HG03097 (cell line): ENCODE results near the gene TRIML1.

ENCODE experiments used
- ATAC-seq: cut with Tn5 transposase; IDR thresholded peaks from one replicate; pipeline ENCODE4 v1.9.1; 2021; ENCODE audit not compliant: unreplicated experiment, low FRiP score

The TRIML1 gene

DNA sequence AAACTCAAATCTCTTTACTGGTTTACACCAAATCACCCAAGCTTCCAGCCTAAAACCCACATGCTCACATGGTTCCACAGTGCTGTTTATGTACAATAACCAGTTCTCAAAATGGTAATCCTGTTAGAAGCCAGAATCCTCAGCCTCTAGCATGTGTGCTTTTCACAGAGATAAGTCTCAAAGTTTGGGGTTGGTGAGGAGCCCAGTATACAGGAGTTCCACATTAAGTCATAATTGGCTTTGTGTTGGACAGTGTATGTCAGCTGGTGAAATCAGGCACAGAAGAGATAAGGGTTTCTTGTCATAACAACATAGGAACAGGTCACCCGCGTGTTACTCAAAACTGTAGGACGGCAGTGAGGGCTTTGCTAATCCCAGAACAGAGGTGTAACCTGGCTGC lies at the start of gene TRIML1:
Gene TRIML1 (plus strand): TSS at position 301 of the 400 bp plus-strand sequence. CDS start 118 bp downstream, outside the sequence.
- no peak for ATAC-seq

DNA sequence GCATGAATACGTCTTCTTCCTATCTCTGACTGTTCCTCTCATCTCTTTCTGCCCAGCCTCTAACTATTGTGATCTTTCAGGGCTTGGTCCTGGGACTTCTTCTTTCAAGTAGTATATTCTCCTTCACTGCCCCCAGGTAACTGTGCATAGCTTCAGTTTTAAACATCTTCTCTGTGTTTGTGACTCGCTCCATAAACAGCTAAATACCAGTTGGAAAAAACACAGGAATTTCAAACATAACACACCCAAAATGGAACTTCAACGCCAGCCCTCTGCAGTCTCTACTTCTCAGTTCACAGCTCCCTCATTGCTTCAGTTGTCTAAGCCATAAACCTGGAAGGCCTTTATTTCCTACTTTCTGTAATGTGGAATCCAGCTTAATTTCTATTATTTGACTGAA lies 46.4 kb upstream of the TRIML1 start:
- ATAC-seq, result no peak

GRCh38 chr4:188106454-188106853 lies 32.8 kb upstream of the TRIML1 start:
- ATAC-seq, result no peak

GRCh38 chr4:188107931-188108843 lies 31.1 kb upstream of the TRIML1 start:
- no peak for ATAC-seq

GRCh38 chr4:188109157-188109755 lies 30.0 kb upstream of the TRIML1 start, which contains the start of gene TRIML2:
TRIML2 (minus strand) TSS chr4:188109603; CDS start chr4:188105368, 4,235 bp downstream.
- no peak for ATAC-seq

DNA sequence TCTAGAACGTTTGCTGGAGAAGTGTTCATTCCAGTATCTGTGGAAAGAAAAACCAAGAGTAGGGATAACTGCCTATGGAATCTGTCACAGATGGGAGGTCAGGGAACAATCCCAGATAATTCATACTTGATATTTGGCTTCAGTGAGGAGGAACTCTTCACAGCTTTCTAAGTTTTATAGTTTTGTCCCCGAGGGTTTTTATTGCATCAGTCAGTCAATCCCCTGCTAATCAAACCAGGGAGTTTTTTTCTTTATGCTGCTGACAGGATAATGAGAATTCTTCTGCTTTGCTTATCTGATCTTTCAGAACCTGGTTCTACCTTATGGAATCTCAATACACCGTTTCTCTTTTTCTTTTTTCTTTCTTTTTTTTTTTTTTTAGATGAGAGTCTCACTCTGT lies 29.2 kb upstream of the TRIML1 start:
- no peak for ATAC-seq

GRCh38 chr4:188110741-188111471 lies 28.3 kb upstream of the TRIML1 start:
- ATAC-seq, result no peak

DNA sequence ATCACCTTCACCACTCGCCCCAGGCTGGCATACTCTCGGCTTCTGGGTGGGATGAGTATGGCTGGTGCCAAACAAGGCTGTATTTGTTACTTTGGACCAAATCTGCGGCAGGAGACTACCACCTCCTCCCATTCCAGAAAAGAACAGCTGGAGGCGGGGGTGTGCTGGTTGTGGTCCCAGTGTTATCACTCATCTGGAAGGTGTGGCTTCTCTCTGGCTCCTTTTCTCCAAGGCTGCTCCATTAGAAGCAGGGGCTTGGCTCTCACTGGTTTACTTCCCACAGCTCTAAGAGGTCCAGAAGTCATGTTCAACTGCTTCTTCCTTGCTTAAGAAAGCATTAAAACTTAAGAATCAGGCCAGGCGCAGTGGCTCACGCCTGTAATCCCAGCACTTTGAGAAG lies 27.3 kb upstream of the TRIML1 start:
- ATAC-seq, result no peak

- no peak for ATAC-seq
Observed at GRCh38 chr4:188113156-188113555, 26.1 kb upstream of the TRIML1 start.

GRCh38 chr4:188117631-188118324 lies 21.5 kb upstream of the TRIML1 start:
- ATAC-seq, result no peak

- ATAC-seq, result no peak
Observed at GRCh38 chr4:188121530-188121929, 17.7 kb upstream of the TRIML1 start.

DNA sequence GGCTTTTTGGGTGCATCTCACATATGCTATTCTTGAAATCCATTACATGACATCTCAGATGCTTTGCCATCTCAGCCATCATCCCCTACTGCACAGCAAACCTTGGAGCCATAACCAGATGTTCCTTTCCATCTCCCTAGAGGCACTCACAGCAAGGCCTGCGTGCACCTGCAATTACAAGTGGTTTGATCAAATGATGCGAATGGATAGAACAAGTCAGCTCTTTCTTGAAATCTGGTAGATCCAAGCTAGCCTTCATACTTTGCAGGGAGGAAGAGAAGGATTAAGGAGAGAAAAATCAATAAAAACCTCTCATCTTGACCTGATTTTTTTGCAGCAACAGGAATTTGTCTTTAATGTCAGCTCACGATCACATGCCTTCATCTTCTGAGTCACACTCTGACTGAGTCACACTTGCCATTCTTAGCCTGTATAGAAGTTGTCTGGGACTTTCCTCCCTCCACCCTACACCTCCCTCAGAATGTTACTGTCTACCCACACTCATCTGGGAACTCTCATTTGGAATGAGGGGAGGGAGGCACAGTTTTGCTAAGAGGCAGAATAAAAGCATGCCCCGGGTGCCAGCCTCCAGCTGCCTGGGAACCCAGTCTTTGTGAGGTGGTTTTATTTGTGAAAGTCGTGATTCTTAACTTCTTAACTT lies 11.9 kb upstream of the TRIML1 start:
- no peak for ATAC-seq

DNA sequence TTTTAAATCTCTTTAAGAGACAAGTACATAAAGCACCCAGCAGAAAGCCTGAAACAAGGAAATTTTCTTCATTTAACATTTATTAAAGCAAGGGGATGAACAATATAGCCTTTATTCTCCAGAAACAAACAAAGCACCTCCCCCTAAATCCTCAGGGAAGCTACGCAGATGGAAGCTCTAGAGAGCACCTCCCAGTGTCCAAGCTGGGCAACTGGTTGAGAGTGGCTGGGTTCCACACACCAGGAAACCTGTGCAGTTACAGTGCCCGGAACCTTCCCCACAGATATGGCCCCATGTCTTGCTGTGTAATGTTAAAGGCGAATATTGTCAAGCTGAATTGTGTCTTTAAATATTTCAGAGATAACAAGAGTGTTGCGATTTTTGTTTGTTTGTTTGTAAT lies 8.9 kb upstream of the TRIML1 start:
- no peak for ATAC-seq

DNA sequence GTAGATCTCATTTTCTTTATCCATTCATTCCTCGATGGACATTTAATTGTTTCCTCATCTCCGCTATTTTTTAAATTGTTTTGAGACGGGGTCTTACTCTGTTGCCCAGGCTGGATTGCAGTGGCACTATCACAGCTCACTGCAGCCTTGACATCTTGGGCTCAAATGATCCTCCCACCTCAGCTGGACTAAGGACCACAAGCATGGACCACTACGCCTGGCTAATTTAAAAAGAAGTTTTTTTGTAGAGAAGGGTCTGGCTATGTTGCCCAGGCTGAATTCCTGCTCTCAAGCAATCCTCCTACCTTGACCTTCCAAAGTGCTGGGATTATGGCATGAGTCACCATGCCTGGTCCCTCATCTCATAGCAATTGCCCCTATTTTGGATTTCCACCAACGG lies 7.0 kb upstream of the TRIML1 start:
- ATAC-seq, result no peak

DNA sequence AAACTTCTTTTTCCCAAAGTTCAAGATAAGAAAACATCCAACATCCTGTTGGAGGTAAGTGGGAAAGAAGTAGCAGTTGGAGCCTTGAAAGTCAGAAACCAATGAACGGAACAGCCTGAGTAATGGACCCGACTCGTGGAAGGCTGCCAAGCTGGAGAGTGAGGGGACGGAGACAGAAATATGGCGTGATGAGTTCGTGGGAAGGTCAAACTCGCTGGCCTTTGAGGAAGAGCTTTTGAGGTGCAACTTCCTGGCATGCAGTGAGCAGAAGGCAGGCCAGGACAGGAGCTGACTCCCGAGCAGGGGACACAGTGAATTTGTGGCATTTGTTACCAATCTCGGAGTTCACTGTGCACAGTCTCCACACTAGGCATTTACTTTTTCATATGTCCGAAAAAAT lies 1.0 kb upstream of the TRIML1 start:
- no peak for ATAC-seq

GRCh38 chr4:188139671-188140070 lies 430 bp downstream of the TRIML1 start:
- ATAC-seq, result no peak

- ATAC-seq, result no peak
Observed at GRCh38 chr4:188143731-188144130, 4.5 kb downstream of the TRIML1 start.

DNA sequence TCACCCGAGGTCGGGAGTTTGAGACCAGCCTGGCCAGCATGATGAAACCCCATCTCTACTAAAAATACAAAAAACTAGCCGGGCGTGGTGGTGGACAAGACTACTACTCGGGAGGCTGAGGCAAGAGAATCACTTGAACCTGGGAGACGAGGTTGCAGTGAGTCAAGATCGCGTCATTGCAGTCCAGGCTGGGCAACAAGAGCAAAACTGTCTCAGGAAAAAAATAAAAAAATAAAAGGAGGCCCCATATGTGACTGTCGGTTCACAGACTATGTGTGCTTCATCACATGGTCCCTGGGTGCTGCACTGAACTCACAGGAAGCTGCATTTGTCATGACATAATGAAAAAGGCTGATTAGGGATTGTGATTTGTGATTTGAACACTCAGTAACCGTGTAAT lies 6.4 kb downstream of the TRIML1 start:
- ATAC-seq, result no peak

DNA sequence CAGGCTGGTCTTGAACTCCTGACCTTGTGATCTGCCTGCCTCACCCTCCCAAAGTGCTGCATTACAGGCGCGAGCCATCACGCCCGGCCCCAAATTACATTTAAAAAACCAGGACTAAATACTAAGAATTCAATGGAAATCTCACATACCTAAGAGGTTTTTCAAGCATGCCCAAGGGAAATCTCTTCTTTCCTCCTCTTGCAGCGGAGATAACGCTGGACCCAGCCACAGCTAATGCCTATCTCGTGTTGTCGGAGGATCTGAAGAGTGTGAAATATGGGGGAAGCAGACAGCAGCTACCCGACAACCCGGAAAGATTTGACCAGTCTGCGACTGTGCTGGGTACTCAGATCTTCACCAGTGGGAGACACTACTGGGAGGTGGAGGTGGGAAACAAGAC lies 7.4 kb downstream of the TRIML1 start:
- ATAC-seq, result no peak

- ATAC-seq, result no peak
Observed at GRCh38 chr4:188147176-188147575, 7.9 kb downstream of the TRIML1 start.
